Glomerular visceral epithelial cell (primary cell): ENCODE results near the gene SHH.
A peak's percentile ranks its signal among the peaks of the same experiment; 100 is the strongest.
"Not testable (repeated sequence)": the region's sequence is repeated elsewhere in the genome, so short reads cannot be mapped to it uniquely, and the experiment has no call there.

Experiments used
- DNase-seq: peaks from one replicate; pipeline ENCODE4 v3.0.0-alpha.2; 2016; ENCODE audit errors: extremely low spot score

Gene SHH

GRCh38 chr7:155842496-155843265 lies 30.4 kb upstream of the SHH start:
- no peak for DNase-seq

DNA sequence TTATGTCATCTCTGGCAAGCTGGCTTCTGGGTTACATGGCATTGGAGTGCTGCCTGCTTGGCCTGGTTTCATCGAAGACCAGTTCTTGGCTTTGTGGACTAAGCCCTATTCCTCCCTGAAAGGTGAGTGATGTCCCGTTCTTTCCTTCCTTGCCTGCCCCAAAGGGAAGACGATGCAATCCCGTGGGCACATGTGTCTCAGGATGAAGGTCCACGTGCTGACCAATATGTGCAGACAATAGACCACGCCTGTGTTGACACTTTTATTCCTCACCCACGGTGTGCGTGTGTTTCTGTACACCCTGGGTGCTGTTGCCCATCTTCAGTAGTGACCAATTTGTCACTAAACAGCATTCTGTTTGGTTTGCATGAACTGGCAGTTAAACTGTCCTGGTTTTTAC lies 28.6 kb upstream of the SHH start:
- no peak for DNase-seq

- DNase-seq, result no peak
Observed at GRCh38 chr7:155840262-155840885, 28.1 kb upstream of the SHH start.

DNA sequence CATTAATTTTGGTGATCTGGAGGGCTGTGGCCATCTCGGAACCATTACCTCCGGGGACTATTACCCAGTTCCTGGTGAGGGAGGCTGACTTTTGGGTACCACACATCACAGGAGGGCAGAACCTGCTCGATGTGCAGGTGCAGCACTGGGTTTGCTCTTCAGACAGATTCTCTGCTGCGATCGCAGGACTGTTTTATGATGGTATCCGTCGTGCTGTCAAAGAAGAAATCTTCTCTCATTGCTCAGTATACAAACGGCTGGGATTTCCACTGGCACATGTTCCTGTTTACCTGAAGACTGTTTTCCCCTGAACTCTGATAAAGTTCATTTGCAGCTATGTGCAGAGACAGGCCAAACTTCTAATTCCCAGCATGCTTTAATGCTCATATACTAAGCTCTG lies 27.2 kb upstream of the SHH start:
- no peak for DNase-seq

- DNase-seq, result not testable (repeated sequence)
Observed at GRCh38 chr7:155838312-155838711, 26.0 kb upstream of the SHH start.

DNA sequence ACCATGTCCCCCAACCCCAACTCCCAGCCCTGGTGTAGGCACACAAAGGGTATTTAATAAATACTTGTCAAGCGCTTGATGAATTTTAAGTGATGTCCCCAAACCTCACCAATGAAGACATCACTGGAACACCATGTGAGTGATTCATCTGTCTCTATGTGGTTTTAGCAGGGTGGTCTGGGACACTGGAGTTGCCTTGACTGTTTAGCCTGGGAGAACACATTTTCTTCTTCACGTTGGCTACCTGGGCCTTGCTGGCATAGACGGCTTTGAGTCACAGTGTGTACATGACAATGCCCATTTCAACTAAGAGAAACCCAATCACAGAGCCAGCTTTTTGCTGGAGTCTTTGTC lies 24.8 kb upstream of the SHH start:
- DNase-seq, result no peak

GRCh38 chr7:155836216-155837125 lies 24.2 kb upstream of the SHH start:
- no peak for DNase-seq

GRCh38 chr7:155835446-155836215 lies 23.4 kb upstream of the SHH start:
- no peak for DNase-seq

- no peak for DNase-seq
Observed at GRCh38 chr7:155834486-155835048, 22.3 kb upstream of the SHH start.

GRCh38 chr7:155833651-155834050 lies 21.4 kb upstream of the SHH start:
- no peak for DNase-seq

- DNase-seq, result no peak
Observed at GRCh38 chr7:155832581-155832981, 20.3 kb upstream of the SHH start.

- no peak for DNase-seq
Observed at GRCh38 chr7:155831807-155832524, 19.7 kb upstream of the SHH start.

DNA sequence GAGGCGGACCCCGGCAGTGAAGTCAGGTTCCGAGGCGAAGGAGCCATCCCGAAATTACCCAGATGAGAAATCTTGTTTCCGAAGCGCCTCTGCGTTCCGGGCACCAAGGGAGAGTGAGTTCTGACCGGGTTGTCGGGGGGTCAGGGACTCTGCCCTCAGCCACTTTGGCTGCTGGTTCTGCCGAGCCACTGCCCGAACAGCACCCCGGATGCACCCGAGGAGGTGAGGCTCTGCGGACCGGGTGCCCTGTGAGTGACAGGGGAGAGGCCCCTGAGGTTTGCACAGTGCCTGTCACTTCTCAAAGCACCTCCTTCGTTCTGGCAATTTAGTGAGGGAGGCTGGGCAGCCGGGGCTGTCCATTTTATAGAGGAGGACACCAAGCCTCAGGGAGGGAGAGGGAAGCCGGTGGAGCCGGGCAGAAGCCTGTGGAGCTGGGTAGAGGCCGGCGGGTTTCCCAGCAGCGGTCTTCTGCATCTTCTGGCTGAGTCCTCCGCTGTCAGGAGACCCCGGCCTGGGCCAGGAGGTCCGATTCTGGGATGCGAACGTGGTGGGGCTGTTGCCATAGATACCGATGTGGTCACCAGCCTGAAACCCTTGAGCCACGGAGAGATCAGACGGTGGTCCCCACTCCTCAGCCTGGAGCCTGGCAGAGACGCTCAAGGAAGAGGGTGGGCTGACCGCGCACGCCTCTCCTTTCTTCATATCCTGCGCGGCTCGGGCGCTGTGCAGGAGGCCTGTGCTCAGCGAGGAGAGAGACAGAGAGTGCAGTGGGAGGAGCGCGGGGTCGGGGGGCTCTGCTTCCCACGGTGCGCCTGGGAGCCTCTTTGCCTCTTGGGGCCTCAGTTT lies 18.9 kb upstream of the SHH start:
- no peak for DNase-seq

GRCh38 chr7:155829796-155830470 lies 17.7 kb upstream of the SHH start:
- DNase-seq, result peak; percentile 33

GRCh38 chr7:155825336-155825735 lies 13.1 kb upstream of the SHH start:
- DNase-seq, result no peak

- DNase-seq, result no peak
Observed at GRCh38 chr7:155824227-155824886, 12.1 kb upstream of the SHH start.

DNA sequence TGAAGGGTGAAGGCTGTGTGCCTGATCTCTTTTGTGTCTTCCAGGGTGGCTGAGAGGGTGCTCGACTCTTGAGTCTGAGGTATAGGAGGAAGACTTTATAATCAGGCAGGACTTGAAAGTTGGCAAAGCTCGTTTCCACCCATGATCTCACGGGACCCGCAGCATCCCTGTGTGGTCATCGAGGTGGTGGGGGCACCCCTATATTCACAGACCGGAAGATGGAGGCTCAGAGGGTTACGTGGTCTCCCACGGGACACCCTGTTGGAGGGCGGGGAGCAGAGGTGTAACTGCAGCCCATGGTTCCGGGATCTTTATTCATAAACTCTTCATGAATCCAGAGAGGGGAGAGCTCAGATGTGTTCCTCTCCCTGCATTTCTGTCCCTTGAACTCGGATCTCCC lies 9.6 kb upstream of the SHH start:
- no peak for DNase-seq

- no peak for DNase-seq
Observed at GRCh38 chr7:155820788-155821187, 8.5 kb upstream of the SHH start.

GRCh38 chr7:155820246-155820645 lies 8.0 kb upstream of the SHH start:
- no peak for DNase-seq
